ENCODE results near the gene EML3.
"Not testable (repeated sequence)": the region's sequence is repeated elsewhere in the genome, so short reads cannot be mapped to it uniquely, and the experiment has no call there.

The EML3 gene

GRCh38 chr11:62599901-62600300 lies 12.7 kb downstream of the EML3 start:
- DNase-seq (ENCODE audit: low spot score), result no peak
- no peak for FAIRE-seq

DNA sequence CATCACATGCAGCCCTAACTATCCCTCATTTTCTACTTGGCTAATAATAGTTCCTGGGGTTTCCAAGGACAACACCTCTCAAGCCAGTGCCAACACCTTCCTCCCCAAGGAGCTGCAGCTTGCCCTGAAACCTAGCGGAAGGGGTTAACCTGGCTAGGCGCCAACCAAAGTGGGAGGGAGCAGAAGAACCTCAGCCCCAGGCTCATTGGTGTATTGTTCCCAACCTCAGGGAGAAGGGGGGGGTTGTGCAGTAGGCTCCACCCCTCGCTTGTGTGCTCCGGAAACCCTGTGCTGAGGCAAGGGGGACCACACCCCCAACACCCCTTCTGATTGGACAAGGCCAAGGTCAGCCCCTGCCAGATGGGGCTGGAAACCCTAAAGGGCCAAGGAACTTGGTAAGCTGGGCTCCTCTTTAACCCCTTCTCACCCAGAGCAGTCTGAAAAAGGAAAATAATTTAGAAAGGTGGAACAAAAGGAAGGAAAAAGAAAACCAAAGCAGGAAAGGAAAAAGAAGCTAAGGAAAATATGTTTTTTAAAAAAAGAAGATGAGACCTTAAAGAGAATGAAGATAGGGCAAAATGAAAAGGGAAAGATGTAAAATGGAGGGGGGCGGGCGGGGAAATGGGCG lies 13.4 kb downstream of the EML3 start:
- FAIRE-seq, result no peak

DNA sequence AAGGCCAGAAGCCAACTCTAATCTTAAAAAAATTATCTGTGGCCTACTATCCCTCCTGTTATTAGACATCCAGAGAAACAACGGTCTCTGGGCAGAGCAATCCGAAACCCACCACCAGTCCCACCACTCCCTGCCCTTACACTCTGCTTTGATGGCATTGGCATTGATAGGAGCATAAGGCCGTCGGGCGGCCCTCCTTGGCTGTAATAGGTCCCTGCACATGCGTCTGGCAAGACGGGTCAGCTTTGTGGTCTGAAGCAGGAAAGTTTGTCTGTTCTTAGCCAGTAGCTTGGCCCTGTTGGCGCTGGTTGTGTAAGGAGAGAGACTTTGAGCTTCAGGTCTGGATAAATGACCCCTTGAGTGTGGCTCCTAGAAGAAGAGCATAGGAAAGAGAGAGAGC lies 17.5 kb downstream of the EML3 start:
- FAIRE-seq (no peak), DNase-seq (ENCODE audit: low spot score) (no peak)

More for the DNA sequence above, 13.4 kb downstream of the EML3 start:
- peak; percentile 92 for DNase-seq (ENCODE audit: low spot score)

- FAIRE-seq (no peak), DNase-seq (ENCODE audit: low spot score) (peak; percentile 54)
Observed at GRCh38 chr11:62593434-62594044, 19.0 kb downstream of the EML3 start.

DNA sequence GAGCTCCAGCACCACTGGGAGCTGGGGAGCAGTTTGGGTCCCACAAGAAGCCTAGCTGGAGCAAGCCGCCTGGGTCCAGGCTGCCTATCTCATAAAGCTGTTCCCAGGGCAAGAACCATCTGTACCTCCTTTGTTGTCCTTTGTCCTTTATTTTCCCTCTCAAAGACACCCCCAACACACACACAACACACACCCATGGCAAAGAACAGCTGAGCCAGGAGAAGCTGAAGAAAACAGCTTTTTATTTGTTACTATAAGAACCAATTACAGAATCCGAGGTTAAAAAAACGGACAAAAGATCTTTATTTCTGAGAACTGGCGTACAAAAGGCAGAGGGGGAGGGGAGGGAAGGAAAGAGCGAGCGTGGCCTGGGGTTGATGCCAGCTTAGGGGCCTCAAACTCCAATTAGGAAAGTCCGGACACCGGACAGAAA lies 19.6 kb downstream of the EML3 start:
- no peak for DNase-seq (ENCODE audit: low spot score)
- no peak for FAIRE-seq

DNA sequence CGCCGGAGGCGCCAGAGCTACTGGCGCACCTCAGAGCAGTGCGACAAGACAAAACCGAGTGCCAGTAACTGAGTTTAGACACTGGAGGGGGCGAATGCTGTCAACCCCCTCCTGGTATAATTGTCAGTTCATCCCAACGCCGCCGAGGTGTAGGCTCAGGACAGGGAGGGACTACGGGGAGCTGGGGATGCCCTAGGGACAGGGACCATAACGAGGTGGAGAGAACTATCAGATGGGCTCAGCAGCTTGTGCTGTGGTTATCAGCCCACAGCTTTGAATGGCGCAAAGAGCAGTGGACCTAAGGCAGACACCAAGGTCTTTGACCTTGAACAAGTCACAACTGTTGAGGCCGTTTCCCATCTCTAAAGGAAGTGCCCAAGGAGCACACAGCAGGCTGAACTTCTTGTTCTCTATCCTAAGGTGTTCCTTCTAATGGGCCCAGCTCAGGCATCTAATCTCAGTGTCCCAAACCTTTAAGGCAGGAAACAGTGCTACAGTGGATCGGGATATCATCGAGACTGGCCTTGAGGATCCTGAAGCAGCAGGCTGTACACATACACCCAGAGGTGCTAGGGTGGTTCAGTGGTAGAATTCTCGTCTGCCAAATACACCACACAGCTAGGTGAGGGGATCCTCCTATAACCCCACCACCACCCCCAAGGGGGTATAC lies 20.3 kb downstream of the EML3 start:
- no peak for DNase-seq (ENCODE audit: low spot score)
- FAIRE-seq, result no peak

- peak; percentile 81 for FAIRE-seq
- peak; percentile 94 for DNase-seq (ENCODE audit: low spot score)
Observed at GRCh38 chr11:62591448-62592145, 21.0 kb downstream of the EML3 start, which contains the start of gene TUT1. TSS of gene TUT1 (minus strand) at chr11:62591523. CDS start at chr11:62591485, 38 bp downstream.

DNA sequence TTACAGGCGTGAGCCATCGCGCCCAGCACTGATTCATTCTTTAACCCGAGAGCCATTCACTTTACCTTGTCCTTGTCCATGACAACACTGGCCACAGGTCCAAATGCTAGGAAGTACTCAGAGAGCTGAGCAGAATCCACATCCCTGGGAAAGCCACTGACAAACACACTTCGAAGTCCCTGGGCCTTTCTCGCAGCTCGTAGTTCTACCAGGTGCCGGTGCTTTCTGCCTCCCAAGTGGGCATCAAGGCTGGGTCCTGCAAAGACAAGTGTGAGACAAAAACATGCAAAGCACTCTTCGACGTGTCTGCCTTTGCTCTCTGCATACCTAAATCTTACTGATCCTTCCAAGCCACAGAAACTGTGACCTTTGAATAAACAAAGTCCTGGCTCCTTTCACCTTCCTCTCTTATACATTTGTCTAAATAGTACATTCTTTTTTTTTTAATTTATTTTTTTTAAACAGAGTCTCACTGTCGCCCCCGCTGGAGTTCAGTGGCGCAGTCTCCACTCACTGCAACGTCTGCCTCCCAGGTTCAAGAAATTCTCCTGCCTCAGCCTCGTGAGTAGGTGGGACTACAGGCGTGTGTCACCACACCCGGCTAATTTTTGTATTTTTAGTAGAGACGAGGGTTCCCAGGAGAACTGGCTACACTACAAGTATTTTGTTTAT lies 23.5 kb downstream of the EML3 start:
- FAIRE-seq (no peak), DNase-seq (ENCODE audit: low spot score) (no peak)

- not testable (repeated sequence) for DNase-seq (ENCODE audit: low spot score); FAIRE-seq
Observed at GRCh38 chr11:62585356-62585755, 27.2 kb downstream of the EML3 start.

DNA sequence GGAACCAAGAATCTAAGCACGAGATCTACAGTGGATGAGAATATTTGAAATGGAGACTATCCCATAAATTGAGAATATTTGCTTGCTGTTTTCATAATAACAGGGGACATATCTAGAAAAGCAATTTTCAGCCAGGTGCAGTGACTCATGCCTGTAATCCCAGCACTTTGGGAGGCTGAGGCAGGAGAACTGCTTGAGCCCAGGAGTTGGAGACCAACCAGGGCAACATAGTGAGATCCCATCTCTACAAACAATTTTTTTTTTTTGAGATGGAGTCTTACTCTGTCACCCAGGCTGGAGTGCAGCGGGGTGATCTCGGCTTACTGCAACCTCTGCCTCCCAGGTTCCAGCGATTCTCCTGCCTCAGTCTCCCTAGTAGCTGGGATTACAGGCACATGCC lies 30.8 kb downstream of the EML3 start:
- not testable (repeated sequence) for FAIRE-seq; DNase-seq (ENCODE audit: low spot score)

DNA sequence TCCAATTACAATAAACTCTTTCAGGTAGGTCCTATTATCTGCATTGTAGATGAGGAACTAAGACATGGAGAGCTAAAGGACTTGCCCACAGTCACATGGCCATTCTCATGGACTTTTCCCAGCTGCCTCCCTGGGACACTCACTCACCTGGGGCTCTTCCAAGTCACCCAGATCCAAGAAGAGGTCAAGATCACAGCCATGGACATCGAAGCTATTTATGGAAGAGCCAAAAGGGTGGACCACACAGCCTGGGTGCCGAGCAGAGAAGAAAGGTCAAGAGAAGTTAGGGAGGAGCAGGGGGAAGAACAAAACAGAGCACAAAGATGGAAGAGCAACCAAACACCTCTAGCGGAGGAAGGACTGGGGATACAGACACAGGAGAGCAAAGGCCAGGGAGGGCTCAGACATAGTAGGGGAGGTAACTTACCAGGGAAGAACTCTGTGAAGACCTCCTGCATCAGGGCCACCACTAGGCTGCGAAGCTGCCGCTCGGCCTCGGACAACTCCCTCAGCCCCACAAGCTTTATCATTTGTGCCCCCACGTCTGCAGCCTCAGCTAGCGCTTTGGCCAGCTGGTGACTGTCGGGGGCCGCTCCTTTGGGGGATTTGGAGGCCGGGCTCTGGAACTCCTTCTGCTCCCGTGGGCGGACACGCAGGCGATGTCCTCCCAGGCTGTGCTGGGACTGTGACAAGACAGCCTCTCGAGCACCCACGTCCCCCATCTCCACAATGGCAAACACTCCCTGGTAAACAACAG lies 31.4 kb downstream of the EML3 start:
- no peak for FAIRE-seq

GRCh38 chr11:62579252-62579651 lies 33.3 kb downstream of the EML3 start:
- no peak for FAIRE-seq
- no peak for DNase-seq (ENCODE audit: low spot score)

More for the DNA sequence above, 31.4 kb downstream of the EML3 start:
- no peak for DNase-seq (ENCODE audit: low spot score)

DNA sequence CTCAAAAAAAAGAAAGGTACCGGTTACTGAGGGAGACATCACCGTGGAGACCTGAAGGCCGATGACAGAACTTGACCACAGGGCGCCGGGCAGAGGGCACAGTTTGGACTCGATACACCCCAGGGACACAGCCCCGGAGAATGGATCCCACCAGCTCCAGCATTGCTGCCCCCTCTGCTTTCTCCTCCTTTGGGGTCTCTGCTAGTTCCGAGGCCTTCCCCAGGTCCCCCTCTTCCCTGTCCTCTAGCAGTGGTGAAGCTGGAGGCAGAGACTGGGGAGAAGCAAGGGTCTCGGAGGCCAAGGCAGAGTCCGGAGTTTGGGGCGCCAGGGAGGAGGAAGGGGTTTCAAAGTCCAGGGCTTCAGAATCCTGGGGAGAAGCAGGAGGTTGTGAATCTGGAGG lies 34.0 kb downstream of the EML3 start:
- DNase-seq (ENCODE audit: low spot score) (no peak), FAIRE-seq (no peak)

DNA sequence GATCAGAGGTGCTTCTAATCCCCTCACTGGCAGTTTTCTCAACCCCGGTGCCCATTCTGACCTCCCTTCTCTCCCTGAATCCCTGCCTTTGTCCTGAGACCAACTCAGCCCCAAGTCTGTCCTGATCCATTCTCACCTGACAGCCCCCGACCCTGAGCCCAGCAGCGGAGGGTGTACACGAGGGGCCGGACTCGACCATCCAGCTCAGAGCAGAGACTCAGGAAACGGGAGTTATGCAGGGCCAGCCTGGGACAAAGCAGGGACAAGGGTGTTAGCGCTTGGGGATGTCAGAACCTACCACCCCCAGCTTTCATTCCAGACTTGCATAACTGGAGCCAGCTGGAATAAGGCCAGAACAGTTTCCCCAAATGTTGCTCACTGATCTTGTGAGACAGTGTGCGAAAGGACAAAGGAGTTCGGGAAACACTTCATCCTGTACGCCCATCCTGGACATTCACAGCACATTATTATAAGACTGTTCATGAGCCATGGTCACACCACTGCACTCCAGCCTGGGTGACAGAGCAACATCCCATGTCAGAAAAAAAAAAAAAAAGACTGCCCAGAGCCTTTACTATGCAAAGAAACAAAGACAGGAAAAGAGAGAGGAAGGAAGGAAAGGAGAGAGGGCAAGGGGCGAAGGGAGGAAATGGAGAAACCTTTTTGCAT lies 35.4 kb downstream of the EML3 start:
- no peak for FAIRE-seq
- no peak for DNase-seq (ENCODE audit: low spot score)

- no peak for FAIRE-seq
Observed at GRCh38 chr11:62575837-62576236, 36.7 kb downstream of the EML3 start.

DNA sequence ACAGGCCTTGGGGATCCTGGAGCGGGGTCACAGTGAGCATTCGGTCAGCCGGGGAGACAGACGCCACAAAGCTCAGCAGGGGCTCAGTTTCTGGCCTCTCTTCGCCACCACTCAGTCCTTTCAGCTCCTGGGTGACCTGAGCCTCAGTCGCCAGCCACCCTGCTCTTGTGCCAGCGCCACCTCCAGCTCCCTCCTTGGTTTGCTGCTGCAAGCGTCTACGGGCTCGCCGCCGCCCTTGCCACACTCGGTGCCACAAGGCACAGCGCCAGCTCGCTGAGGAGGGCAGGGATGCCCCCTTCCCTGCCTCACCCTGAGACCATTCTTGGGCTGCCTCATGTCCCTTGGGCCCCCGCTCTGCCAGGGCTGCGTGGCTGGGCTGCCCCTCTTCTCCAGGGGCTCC lies 37.4 kb downstream of the EML3 start:
- DNase-seq (ENCODE audit: low spot score), result no peak
- no peak for FAIRE-seq

More at GRCh38 chr11:62575837-62576236, 36.7 kb downstream of the EML3 start:
- no peak for DNase-seq (ENCODE audit: low spot score)

DNA sequence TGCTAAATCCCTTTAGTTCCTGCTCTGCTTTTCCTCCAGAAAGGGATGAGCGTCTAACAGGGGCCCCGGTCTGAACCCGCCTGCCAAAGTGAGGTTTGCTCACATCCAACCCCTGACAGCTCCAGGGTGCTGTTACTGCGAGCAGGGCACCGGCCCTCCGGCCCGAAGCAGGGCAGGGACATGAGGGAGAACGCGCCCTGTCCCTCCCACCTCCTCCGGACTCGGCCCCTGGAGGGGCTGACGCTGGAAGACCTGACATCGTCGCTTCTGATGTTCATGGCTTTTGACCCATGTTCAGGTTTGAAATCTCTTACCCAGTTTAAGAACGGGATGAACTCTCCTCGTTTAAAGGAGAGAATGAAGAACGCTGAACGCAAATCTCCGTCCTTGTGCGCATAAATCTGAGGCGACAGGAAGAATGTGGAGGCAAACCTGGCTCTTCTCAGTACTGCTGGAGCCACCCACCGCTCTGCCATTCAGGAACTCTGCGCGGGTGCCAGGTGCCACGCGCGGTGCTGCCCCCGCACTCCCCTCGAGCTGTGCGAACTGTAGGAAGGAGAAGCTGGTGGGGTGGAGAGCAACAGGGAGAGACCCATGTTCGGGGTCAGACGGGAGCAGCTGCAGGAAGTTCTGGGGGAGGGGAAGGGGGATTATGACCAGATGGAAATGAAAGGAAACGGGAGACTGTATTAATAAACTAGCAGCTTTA lies 38.1 kb downstream of the EML3 start:
- FAIRE-seq, result no peak

GRCh38 chr11:62573592-62574362 lies 38.8 kb downstream of the EML3 start, which contains the start of gene EEF1G:
TSS of gene EEF1G (minus strand) at chr11:62573891. CDS start at chr11:62573842, 49 bp downstream.
- DNase-seq (ENCODE audit: low spot score) (peak; percentile 98), FAIRE-seq (no peak)

More for the DNA sequence above, 38.1 kb downstream of the EML3 start:
- no peak for DNase-seq (ENCODE audit: low spot score)
